GM21528 (cell line): ENCODE data around the gene GRAMD2A.
"Not testable (repeated sequence)": the region's sequence is repeated elsewhere in the genome, so short reads cannot be mapped to it uniquely, and the experiment has no call there.

ENCODE experiments used
- ATAC-seq: cut with Tn5 transposase; IDR thresholded peaks from one replicate; pipeline ENCODE4 v1.9.1; 2021; ENCODE audit warnings: mild to moderate bottlenecking, moderate library complexity; ENCODE audit not compliant: unreplicated experiment, low FRiP score

GRAMD2A gene

DNA sequence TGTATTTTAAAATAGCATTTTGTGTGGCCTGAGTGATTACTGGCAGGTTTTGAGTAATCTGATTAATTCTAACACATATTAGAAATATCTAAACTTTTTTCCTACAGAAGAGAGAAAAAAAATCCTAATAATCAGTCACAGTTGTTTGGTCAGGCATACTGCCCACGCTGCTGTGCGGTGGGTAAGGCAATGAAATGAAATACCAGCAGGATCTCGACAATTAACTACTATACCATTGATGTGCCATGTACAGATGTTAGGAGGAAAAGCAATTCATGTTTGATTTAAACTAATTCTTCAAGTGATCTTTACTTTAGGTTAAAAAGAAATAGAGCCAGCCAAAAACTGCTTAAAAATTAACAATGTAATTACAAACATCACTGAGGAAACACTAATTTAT, 5.2 kb downstream of the GRAMD2A start:
- ATAC-seq = no peak

GRCh38 chr15:72189250-72189902, 8.2 kb downstream of the GRAMD2A start:
- ATAC-seq = no peak

DNA sequence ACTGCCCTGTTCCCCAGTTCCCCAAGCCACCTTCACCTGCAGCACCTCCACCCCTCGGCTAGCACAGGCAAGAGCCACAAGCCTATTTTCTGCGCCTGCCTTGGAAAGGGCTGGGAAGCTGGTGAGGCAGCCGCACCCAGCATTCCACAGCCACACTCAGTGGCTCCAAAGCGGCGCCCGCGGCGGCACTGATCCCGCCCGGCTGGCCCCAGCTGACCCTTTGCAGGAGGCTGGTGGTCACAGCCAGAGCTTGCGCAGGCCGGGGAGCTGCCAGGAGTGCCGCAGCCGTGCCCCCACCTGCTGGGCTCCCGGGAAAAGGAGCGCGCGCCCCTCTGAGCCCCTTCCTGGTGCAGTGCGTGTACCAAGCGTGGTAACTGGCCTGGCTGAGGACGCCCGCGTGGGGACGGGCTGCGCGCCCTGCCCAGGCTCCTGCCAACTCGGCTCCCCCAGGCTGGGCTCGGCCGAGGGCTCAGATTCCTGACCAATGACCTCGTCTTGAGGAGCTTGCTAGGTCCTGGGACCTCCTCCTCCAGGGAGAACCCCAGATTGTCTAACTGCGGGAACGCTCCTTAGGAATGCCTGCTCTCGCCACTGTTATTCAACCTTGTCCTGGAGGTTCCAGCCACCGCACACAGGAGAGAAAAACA, 13.3 kb downstream of the GRAMD2A start:
- ATAC-seq = no peak

GRCh38 chr15:72183781-72184164, 13.8 kb downstream of the GRAMD2A start:
- no peak for ATAC-seq

- ATAC-seq = no peak
These were observed 14.9 kb downstream of the GRAMD2A start for GRCh38 chr15:72182673-72183072.

DNA sequence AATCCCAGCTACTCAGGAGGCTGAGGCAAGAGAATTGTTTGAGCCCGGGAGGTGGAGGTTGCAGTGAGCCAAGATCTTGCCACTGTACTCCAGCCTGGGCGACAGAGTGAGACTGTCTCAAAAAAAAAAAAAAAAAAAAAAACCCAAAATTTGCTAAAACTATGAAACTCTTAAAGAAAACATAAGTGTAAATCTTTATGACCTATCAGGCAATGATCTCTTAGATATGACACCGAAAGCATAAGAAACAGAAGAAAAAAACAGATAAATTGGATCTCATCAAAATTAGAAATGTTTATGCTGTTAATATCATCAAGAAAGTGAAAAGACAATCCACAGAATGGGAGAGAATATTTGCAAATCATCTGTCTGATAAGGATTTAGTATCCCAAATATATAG, 15.3 kb downstream of the GRAMD2A start:
- ATAC-seq = no peak

GRCh38 chr15:72180761-72181324, 16.7 kb downstream of the GRAMD2A start:
- no peak for ATAC-seq

- ATAC-seq = no peak
These were observed 17.5 kb downstream of the GRAMD2A start for GRCh38 chr15:72179950-72180581.

- ATAC-seq = no peak
These were observed 18.5 kb downstream of the GRAMD2A start for GRCh38 chr15:72178976-72179585.

- ATAC-seq = no peak
These were observed 20.8 kb downstream of the GRAMD2A start for GRCh38 chr15:72176743-72177142.

GRCh38 chr15:72176159-72176558, 21.4 kb downstream of the GRAMD2A start:
- ATAC-seq = no peak

- no peak for ATAC-seq
These were observed 22.2 kb downstream of the GRAMD2A start for GRCh38 chr15:72175186-72176044.

GRCh38 chr15:72174551-72175165, 22.9 kb downstream of the GRAMD2A start:
- no peak for ATAC-seq

- no peak for ATAC-seq
These were observed 23.6 kb downstream of the GRAMD2A start for GRCh38 chr15:72173864-72174550.

DNA sequence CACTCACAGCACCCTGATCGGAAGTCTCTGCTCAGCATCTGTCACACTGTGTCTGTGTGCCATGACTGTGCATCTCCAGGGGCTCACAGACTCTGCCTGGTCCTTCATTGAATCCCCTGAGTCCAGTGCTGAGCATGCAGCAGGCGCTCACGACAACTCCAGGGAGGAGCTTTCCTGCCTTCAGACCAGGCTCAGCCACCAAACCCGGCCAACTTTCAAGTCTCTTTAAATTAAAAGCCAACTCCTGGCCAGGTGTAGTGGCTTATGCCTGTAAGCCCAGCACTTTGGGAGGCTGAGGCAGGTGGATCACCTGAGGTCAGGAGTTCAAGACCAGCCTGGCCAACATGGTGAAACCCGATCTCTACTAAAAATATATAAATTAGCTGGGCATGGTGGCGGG, 24.2 kb downstream of the GRAMD2A start:
- no peak for ATAC-seq

GRCh38 chr15:72172796-72173195, 24.8 kb downstream of the GRAMD2A start:
- ATAC-seq = no peak

- ATAC-seq = not testable (repeated sequence)
These were observed 25.6 kb downstream of the GRAMD2A start for GRCh38 chr15:72171978-72172377.

- ATAC-seq = no peak
These were observed 26.9 kb downstream of the GRAMD2A start for GRCh38 chr15:72170691-72171090.

- no peak for ATAC-seq
These were observed 27.5 kb downstream of the GRAMD2A start for GRCh38 chr15:72169921-72170611.
